Measurements from ENCODE around the gene OMP. TPM values are rescaled to one million over a fixed set of nuclear protein-coding genes. Genes with fewer than 3 reads are reported as not detected.

Gene OMP
- total and polyA plus RNA-seq, 2 donors (not counting 1 experiment from before 2014, with no cell fraction given) = not detected

DNA sequence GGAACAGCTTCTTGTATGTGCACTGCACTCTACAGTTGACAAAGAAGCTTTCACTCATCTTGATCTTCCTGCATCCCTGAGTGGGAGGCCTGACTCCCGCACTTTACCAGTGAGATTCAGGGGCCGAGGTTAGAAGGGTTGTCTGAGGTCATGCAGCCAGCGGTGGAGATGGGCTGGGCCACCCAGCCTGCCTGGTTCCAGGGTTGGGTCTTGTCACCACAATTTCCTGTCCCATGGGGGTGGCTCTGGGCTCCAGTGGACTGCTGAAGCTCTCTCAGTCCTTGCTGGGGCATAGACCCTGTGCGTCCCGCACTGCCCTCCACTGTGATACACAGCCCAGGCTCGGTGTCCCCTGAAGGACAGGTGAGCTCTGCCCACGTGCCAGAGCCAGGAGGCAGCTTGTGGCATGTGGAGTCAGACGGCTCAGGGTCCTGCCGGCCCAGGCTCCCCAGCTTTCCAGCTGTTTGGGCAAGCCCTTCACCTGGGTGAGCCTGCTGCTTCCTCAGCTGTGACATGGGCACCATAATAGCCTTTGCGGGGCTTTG lies 18.5 kb downstream of the OMP start:
- WGBS (ENCODE audit: insufficient coverage) = 77% methylated on average over 10 of the region's 10 CpGs
- Mint-ChIP-seq H3K4me3 (no peak overlapping the region), H3K4me1 (peaks cover under 1% of the 10 kb centered on the region), H3K27ac (no peak overlapping the region), H3K9me3 (ENCODE audit: insufficient read depth) (no peaks in the 10 kb centered on the region), H3K27me3 (peaks cover 6% of the 10 kb centered on the region)
- Histone ChIP-seq H3K9me3 (ENCODE audit: control extremely low read depth in 1 of 3, control insufficient read depth in 2 of 3, insufficient read depth in 1 of 3, low read length in 2 of 3) (no peaks in the 10 kb centered on the region), H3K27me3 (replicated peaks in 1 of 4; ENCODE audit: control extremely low read depth in 1 of 4, control insufficient read depth in 3 of 4, insufficient read depth in 4 of 4, low read length in 3 of 4) (peaks cover 0 to 4% (median 0%) of the 10 kb centered on the region in 4 experiments), H3K36me3 (replicated peaks in 1 of 2; ENCODE audit: control extremely low read depth in 1 of 2, control insufficient read depth in 1 of 2, extremely low read depth in 1 of 2, insufficient read depth in 2 of 2, low read length in 1 of 2) (no peaks in the 10 kb centered on the region), H4K20me1 (ENCODE audit: control insufficient read depth, insufficient read depth, low read length, poor library complexity, severe bottlenecking) (no peaks in the 10 kb centered on the region), H3K9ac (ENCODE audit: low read length) (no peak overlapping the region), H3K4me2 (replicated peaks; ENCODE audit: low read depth, low read length, poor library complexity, severe bottlenecking) (no peak overlapping the region), H3K27ac (ENCODE audit: low read length in 2 of 2) (no peak overlapping the region), H3K4me3 (ENCODE audit: control extremely low read depth in 1 of 5, extremely low read depth in 1 of 5, insufficient read depth in 1 of 5, low read depth in 2 of 5, low read length in 4 of 5) (no peak overlapping the region), H3K4me1 (ENCODE audit: control insufficient read depth in 2 of 2, insufficient read depth in 2 of 2, low read length in 2 of 2) (no peaks in the 10 kb centered on the region), H3K79me2 (ENCODE audit: control insufficient read depth, insufficient read depth, low read length) (no peaks in the 10 kb centered on the region), H2AFZ (ENCODE audit: insufficient read depth, low read depth, low read length, poor library complexity, severe bottlenecking) (no peak overlapping the region)
- TF ChIP-seq, protein P1, sequence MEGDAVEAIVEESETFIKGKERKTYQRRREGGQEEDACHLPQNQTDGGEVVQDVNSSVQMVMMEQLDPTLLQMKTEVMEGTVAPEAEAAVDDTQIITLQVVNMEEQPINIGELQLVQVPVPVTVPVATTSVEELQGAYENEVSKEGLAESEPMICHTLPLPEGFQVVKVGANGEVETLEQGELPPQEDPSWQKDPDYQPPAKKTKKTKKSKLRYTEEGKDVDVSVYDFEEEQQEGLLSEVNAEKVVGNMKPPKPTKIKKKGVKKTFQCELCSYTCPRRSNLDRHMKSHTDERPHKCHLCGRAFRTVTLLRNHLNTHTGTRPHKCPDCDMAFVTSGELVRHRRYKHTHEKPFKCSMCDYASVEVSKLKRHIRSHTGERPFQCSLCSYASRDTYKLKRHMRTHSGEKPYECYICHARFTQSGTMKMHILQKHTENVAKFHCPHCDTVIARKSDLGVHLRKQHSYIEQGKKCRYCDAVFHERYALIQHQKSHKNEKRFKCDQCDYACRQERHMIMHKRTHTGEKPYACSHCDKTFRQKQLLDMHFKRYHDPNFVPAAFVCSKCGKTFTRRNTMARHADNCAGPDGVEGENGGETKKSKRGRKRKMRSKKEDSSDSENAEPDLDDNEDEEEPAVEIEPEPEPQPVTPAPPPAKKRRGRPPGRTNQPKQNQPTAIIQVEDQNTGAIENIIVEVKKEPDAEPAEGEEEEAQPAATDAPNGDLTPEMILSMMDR (IDR thresholded peaks at IDR 0.05) = no peak
- TF ChIP-seq EZH2 (IDR thresholded peaks at IDR 0.05; ENCODE audit: borderline replicate concordance, insufficient read depth, low read depth, low read length, poor library complexity, severe bottlenecking) = no peak
- ChIA-PET POLR2A (no interaction called here), CTCF (no interaction called here)
- intact Hi-C loops (cut with micrococcal nuclease) = no loop called here
- DNase-seq = no peak
- ATAC-seq (ENCODE audit: low read depth) = no peak

DNA sequence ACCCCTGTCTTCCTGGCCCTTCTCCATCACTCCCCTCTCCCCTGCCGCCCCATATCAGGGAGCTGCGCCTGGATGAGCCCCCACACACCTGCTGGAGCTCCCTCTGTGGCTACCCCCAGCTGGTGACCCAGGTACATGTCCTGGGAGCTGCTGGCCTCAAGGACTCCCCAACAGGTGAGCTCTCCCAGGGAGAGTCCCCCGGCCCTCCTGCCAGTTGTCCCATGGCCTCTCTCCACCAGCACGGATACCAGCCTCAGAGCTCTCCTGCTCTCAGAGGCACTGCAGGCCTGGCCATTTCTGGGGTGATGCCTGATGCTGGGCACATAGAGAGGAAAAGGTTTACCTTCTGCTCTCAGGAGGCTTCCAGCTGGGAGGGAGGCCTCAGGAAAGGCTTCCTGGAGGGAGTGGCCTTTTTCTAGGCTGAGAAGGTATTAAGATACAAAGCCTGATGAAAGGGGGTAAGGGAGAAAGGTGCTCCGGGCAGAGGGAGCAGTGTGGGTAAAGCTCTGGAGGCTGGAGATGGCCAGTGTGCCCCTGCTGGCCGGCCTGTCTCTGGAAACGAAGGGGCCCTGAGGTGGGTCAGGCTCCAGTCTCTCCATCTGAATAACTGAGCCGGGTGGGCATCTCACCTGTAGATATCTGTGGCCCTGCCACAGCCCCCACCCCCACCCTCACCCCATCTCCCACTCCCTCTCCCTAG lies 19.4 kb downstream of the OMP start:
- CTCF ChIA-PET = no interaction called here

More for the DNA sequence above, 19.4 kb downstream of the OMP start:
- Histone ChIP-seq H3K36me3 (replicated peaks in 1 of 2; ENCODE audit: control extremely low read depth in 1 of 2, control insufficient read depth in 1 of 2, extremely low read depth in 1 of 2, insufficient read depth in 2 of 2, low read length in 1 of 2) (no peaks in the 10 kb centered on the region), H3K4me2 (replicated peaks; ENCODE audit: low read depth, low read length, poor library complexity, severe bottlenecking) (no peak overlapping the region), H3K9ac (ENCODE audit: low read length) (no peak overlapping the region), H3K27ac (ENCODE audit: low read length in 2 of 2) (no peak overlapping the region), H4K20me1 (ENCODE audit: control insufficient read depth, insufficient read depth, low read length, poor library complexity, severe bottlenecking) (no peaks in the 10 kb centered on the region), H3K79me2 (ENCODE audit: control insufficient read depth, insufficient read depth, low read length) (no peaks in the 10 kb centered on the region), H3K4me3 (ENCODE audit: control extremely low read depth in 1 of 5, extremely low read depth in 1 of 5, insufficient read depth in 1 of 5, low read depth in 2 of 5, low read length in 4 of 5) (no peak overlapping the region), H3K9me3 (ENCODE audit: control extremely low read depth in 1 of 3, control insufficient read depth in 2 of 3, insufficient read depth in 1 of 3, low read length in 2 of 3) (no peaks in the 10 kb centered on the region), H2AFZ (ENCODE audit: insufficient read depth, low read depth, low read length, poor library complexity, severe bottlenecking) (no peak overlapping the region), H3K27me3 (replicated peaks in 1 of 4; ENCODE audit: control extremely low read depth in 1 of 4, control insufficient read depth in 3 of 4, insufficient read depth in 4 of 4, low read length in 3 of 4) (peaks cover 0 to 9% (median 0%) of the 10 kb centered on the region in 4 experiments), H3K4me1 (ENCODE audit: control insufficient read depth in 2 of 2, insufficient read depth in 2 of 2, low read length in 2 of 2) (peaks cover 3 to 4% of the 10 kb centered on the region in 2 donors)
- WGBS (ENCODE audit: insufficient coverage) = 89% methylated on average over 8 of the region's 8 CpGs
- Mint-ChIP-seq H3K27ac (no peak overlapping the region), H3K27me3 (peaks cover 10% of the 10 kb centered on the region), H3K9me3 (ENCODE audit: insufficient read depth) (no peaks in the 10 kb centered on the region), H3K4me3 (no peak overlapping the region), H3K4me1 (peaks cover 9% of the 10 kb centered on the region)
- DNase-seq = no peak
- POLR2A ChIA-PET = no interaction called here
- TF ChIP-seq, protein P1 (IDR thresholded peaks at IDR 0.05) = no peak
- no peak for TF ChIP-seq EZH2 (IDR thresholded peaks at IDR 0.05; ENCODE audit: borderline replicate concordance, insufficient read depth, low read depth, low read length, poor library complexity, severe bottlenecking)
- intact Hi-C loops (cut with micrococcal nuclease) = no loop called here
- ATAC-seq (ENCODE audit: low read depth) = no peak
